Measurements from ENCODE around the gene MYMX. TPM values are rescaled to one million over a fixed set of nuclear protein-coding genes. Genes with fewer than 3 reads are reported as not detected.

Gene MYMX
- total and polyA plus RNA-seq, 2 of the 13 experiments (the other 11 are each of a cell fraction or from before 2014, with no cell fraction given), result not detected

- TF ChIP-seq, protein P1, sequence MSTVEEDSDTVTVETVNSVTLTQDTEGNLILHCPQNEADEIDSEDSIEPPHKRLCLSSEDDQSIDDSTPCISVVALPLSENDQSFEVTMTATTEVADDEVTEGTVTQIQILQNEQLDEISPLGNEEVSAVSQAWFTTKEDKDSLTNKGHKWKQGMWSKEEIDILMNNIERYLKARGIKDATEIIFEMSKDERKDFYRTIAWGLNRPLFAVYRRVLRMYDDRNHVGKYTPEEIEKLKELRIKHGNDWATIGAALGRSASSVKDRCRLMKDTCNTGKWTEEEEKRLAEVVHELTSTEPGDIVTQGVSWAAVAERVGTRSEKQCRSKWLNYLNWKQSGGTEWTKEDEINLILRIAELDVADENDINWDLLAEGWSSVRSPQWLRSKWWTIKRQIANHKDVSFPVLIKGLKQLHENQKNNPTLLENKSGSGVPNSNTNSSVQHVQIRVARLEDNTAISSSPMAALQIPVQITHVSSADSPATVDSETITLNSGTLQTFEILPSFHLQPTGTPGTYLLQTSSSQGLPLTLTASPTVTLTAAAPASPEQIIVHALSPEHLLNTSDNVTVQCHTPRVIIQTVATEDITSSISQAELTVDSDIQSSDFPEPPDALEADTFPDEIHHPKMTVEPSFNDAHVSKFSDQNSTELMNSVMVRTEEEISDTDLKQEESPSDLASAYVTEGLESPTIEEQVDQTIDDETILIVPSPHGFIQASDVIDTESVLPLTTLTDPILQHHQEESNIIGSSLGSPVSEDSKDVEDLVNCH (CRISPR knock-in tag; IDR thresholded peaks at IDR 0.05), result 0 out of 2 replicates have a peak, but pooled peaks have one; percentile 22
- TF ChIP-seq FOXA3 (CRISPR knock-in tag; IDR thresholded peaks at IDR 0.05) (peak; percentile 82), ZNF335 (CRISPR knock-in tag; IDR thresholded peaks at IDR 0.05) (peak; percentile 87; the same call in 1 of the 2 replicates), NR2F1 (CRISPR knock-in tag; IDR thresholded peaks at IDR 0.05) (peak in 1 of 2 experiments; percentile 35; a peak in 2 of 4 replicates), ZNF264 (CRISPR knock-in tag; IDR thresholded peaks at IDR 0.05) (0 out of 2 replicates have a peak, but pooled peaks have one; percentile 13), MAFK (conservative IDR thresholded peaks at IDR 0.05 in 1 of 2, IDR thresholded peaks at IDR 0.05 in 1 of 2; ENCODE audit: low read length in 2 of 2) (peak; percentile 31 to 36; a peak in 2 of 4 replicates), CREB1 (IDR thresholded peaks at IDR 0.05) (no peak), CREB1 (CRISPR knock-in tag; IDR thresholded peaks at IDR 0.05) (peak; percentile 45; the same call in 1 of the 2 replicates), FOSL1 (CRISPR knock-in tag; IDR thresholded peaks at IDR 0.05; ENCODE audit: borderline replicate concordance) (peak; percentile 66; the same call in 1 of the 2 replicates), ERF (CRISPR knock-in tag; IDR thresholded peaks at IDR 0.05) (0 out of 2 replicates have a peak, but pooled peaks have one; percentile 23), HNF4G (IDR thresholded peaks at IDR 0.05; ENCODE audit: borderline replicate concordance, low read depth, low read length) (no peak), HNF4G (CRISPR knock-in tag; IDR thresholded peaks at IDR 0.05; ENCODE audit: borderline replicate concordance, low read depth) (peak; percentile 6; the same call in 1 of the 2 replicates), DNMT3B (CRISPR knock-in tag; conservative IDR thresholded peaks at IDR 0.05) (0 out of 2 replicates have a peak, but pooled peaks have one; percentile 22), MEF2D (CRISPR knock-in tag; IDR thresholded peaks at IDR 0.05) (peak; percentile 81), GFI1 (CRISPR knock-in tag; IDR thresholded peaks at IDR 0.05; ENCODE audit: borderline replicate concordance) (peak; percentile 38; the same call in 1 of the 2 replicates), HDAC1 (CRISPR knock-in tag; IDR thresholded peaks at IDR 0.05) (peak; percentile 82), BHLHE40 (IDR thresholded peaks at IDR 0.05; ENCODE audit: low read length) (0 out of 2 replicates have a peak, but pooled peaks have one; percentile 23), TAF1 (CRISPR knock-in tag; IDR thresholded peaks at IDR 0.05) (peak; percentile 42; the same call in 1 of the 2 replicates), ZNF34 (CRISPR knock-in tag; IDR thresholded peaks at IDR 0.05; ENCODE audit: borderline replicate concordance) (no peak), RXRB (CRISPR knock-in tag; IDR thresholded peaks at IDR 0.05; ENCODE audit: borderline replicate concordance) (peak; percentile 18; the same call in 1 of the 2 replicates), ZNF230 (CRISPR knock-in tag; IDR thresholded peaks at IDR 0.05) (peak; percentile 49), IKZF5 (CRISPR knock-in tag; IDR thresholded peaks at IDR 0.05) (peak; percentile 47), SP4 (CRISPR knock-in tag; IDR thresholded peaks at IDR 0.05) (peak; percentile 34; the same call in 1 of the 2 replicates)
- TF ChIP-seq, protein P2, sequence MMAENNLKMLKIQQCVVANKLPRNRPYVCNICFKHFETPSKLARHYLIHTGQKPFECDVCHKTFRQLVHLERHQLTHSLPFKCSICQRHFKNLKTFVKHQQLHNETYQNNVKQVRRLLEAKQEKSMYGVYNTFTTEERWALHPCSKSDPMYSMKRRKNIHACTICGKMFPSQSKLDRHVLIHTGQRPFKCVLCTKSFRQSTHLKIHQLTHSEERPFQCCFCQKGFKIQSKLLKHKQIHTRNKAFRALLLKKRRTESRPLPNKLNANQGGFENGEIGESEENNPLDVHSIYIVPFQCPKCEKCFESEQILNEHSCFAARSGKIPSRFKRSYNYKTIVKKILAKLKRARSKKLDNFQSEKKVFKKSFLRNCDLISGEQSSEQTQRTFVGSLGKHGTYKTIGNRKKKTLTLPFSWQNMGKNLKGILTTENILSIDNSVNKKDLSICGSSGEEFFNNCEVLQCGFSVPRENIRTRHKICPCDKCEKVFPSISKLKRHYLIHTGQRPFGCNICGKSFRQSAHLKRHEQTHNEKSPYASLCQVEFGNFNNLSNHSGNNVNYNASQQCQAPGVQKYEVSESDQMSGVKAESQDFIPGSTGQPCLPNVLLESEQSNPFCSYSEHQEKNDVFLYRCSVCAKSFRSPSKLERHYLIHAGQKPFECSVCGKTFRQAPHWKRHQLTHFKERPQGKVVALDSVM (CRISPR knock-in tag; IDR thresholded peaks at IDR 0.05), result peak; percentile 60; the same call in 1 of the 2 replicates
Observed at GRCh38 chr6:44237021-44237812, 20.5 kb downstream of the MYMX start (continued).
